ENCODE data around the gene TRIM17. TPM values are rescaled to one million over a fixed set of nuclear protein-coding genes. Genes with fewer than 3 reads are reported as not detected.

Gene TRIM17
- total RNA-seq, 1 donor from 2014 or later = 1.2 TPM

- no peak overlapping the region for H3K4me3 ChIP-seq
- no peaks in the 10 kb centered on the region for H3K36me3 ChIP-seq
- H3K27me3 ChIP-seq = no peaks in the 10 kb centered on the region
- peaks cover 21% of the 10 kb centered on the region for H3K4me1 ChIP-seq
- intact Hi-C loops (cut with DNase I) = loop anchor here (10.0 kb wide), 1 partner anchor 114 kb away; the partner anchor contains the start of gene RNF187
- TF ChIP-seq POLR2A (IDR thresholded peaks at IDR 0.05) (no peak), POLR2AphosphoS5 (IDR thresholded peaks at IDR 0.05; ENCODE audit: insufficient read depth in 1 of 2, low read depth in 1 of 2) (no peak), CTCF (IDR thresholded peaks at IDR 0.05) (no peak)
- DNase-seq (ENCODE audit: extremely low spot score in 2 of 2) = no peak
- no peaks in the 10 kb centered on the region for H3K9me3 ChIP-seq
- no peak overlapping the region for H3K27ac ChIP-seq
Observed at GRCh38 chr1:228370439-228370940, 46.2 kb downstream of the TRIM17 start.

- H3K36me3 ChIP-seq = no peaks in the 10 kb centered on the region
- intact Hi-C loops (cut with DNase I) = loop anchor here (10.0 kb wide), 1 partner anchor 115 kb away; the partner anchor contains the start of gene RNF187
- H3K27ac ChIP-seq = no peak overlapping the region
- peaks cover 17% of the 10 kb centered on the region for H3K4me1 ChIP-seq
- TF ChIP-seq CTCF (IDR thresholded peaks at IDR 0.05) (no peak), POLR2AphosphoS5 (IDR thresholded peaks at IDR 0.05; ENCODE audit: insufficient read depth in 1 of 2, low read depth in 1 of 2) (no peak), POLR2A (IDR thresholded peaks at IDR 0.05) (no peak)
- DNase-seq (ENCODE audit: extremely low spot score in 2 of 2) = no peak
- no peaks in the 10 kb centered on the region for H3K9me3 ChIP-seq
- H3K4me3 ChIP-seq = no peak overlapping the region
- H3K27me3 ChIP-seq = no peaks in the 10 kb centered on the region
Observed at GRCh38 chr1:228369608-228370438, 46.8 kb downstream of the TRIM17 start.

- no peak for DNase-seq (ENCODE audit: extremely low spot score in 2 of 2)
Observed at GRCh38 chr1:228368801-228369607, 47.7 kb downstream of the TRIM17 start.

More at GRCh38 chr1:228368801-228369607, 47.7 kb downstream of the TRIM17 start:
- H3K9me3 ChIP-seq = no peaks in the 10 kb centered on the region
- peaks cover 9% of the 10 kb centered on the region for H3K4me1 ChIP-seq
- H3K27ac ChIP-seq = no peak overlapping the region
- intact Hi-C loops (cut with DNase I) = no loop called here
- no peaks in the 10 kb centered on the region for H3K36me3 ChIP-seq
- no peaks in the 10 kb centered on the region for H3K27me3 ChIP-seq
- no peak overlapping the region for H3K4me3 ChIP-seq
- TF ChIP-seq POLR2AphosphoS5 (IDR thresholded peaks at IDR 0.05; ENCODE audit: insufficient read depth in 1 of 2, low read depth in 1 of 2) = no peak
- TF ChIP-seq POLR2A (IDR thresholded peaks at IDR 0.05) = no peak
- no peak for TF ChIP-seq CTCF (IDR thresholded peaks at IDR 0.05)

Measured in vagina (tissue), 2 donors.